NCI-H748 (cell line): ENCODE measurements around the gene TRPM3.

Experiments used
- DNase-seq: peaks from one replicate; lab custom pipeline; 2025; ENCODE audit not compliant: unreplicated experiment; lab: John Stamatoyannopoulos, UW

The TRPM3 gene

DNA sequence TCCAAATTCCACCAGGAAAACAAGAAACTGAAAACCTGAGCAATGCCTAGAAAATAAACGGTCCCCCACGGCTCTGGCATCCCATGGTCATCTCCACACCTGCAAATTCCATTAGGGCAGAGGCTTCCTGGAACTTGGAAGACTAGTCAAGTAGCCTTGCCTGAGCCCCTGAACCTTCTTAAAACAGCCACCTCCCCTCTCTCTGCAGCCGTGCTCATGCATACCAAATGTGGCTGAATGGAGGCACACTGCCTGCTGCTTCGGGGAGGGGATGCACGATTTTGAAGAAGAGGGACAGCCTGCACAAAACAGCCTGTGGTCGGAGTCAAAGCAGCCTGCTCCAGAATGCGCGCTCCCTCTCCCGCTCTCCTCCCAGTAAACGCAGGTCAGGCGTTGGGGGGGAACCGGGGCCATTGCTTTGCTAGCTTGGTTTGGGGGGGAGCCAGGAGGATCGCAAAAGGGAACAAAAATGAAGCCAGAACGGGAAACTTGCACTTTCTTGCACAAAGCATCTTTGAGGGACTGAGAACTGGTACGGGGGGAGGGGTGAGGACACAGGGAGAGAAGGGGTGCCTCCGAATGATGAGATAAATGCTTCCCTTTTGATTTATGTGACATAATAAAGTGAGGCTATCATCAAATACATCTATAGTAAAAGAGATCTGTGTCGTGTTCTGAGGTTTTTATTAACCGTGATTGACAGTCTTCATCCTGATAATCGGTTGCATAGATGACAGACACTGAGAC lies at the start of gene TRPM3:
TSS of gene TRPM3 (minus strand) at position 347 of the 747 bp plus-strand sequence. CDS start at position 80, 267 bp downstream.
- no peak for DNase-seq

- DNase-seq, result no peak
Measured at GRCh38 chr9:71168418-71168817, 47.0 kb upstream of the TRPM3 start.

DNA sequence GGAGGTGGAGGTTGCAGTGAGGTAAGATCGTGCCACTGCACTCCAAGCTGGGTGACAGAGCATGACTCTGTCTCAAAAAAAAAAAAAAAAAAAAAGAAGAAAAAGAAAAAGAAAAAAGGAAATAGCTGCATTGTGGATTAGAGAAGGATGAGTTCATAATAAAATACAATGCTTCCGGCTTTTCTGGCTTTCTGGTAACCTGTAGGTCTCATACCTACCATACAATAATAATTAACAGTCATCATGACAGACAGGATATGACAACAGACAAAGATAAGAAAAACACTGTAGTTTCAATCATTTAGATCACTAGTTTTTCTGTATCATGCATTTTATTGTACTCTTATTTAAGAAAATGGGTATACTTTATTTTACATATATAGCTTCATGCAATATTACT lies 40.7 kb upstream of the TRPM3 start:
- no peak for DNase-seq

- DNase-seq, result no peak
Measured at GRCh38 chr9:71157731-71158130, 36.3 kb upstream of the TRPM3 start.

GRCh38 chr9:71147368-71147767 lies 25.9 kb upstream of the TRPM3 start:
- no peak for DNase-seq

- no peak for DNase-seq
Measured at GRCh38 chr9:71146511-71146910, 25.1 kb upstream of the TRPM3 start.

GRCh38 chr9:71145179-71145578 lies 23.8 kb upstream of the TRPM3 start:
- DNase-seq, result no peak

DNA sequence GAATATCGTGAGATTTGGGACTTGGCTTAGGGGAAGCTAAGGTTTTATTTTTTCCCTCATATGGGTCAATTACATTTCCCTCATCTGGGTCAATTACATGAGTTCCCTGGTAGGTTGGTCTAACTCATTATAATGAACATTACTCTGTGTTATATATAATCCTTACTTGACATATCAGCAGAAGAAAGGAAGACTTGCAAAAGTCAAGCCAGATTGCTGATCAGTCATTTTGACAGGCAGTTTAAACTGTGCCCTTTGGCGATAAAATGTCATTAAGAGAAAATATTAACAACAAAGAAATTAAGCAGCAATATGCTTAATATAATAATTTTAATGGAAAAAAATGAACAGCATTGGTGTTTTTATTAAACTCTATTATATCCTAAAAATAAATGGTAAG lies 23.1 kb upstream of the TRPM3 start:
- no peak for DNase-seq

DNA sequence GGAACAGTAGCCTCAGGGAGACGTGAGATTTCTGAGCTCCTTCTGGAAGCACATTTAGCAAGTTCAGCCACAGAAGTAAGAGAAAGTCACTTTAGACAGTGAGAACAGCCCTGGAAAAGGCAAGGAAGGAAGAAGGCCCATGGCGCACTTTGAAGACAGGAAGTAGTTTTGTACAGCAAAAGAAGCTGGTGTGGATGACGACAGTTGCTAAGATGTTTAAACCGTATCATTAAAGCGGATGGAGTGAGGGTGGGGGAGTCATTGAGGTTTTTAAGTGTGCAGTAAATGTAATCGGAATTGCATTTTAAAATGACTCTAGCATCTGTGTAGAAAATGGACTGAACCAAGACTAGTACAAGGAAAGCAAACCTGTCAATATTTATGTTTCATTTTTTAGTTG lies 15.3 kb upstream of the TRPM3 start:
- DNase-seq, result no peak

DNA sequence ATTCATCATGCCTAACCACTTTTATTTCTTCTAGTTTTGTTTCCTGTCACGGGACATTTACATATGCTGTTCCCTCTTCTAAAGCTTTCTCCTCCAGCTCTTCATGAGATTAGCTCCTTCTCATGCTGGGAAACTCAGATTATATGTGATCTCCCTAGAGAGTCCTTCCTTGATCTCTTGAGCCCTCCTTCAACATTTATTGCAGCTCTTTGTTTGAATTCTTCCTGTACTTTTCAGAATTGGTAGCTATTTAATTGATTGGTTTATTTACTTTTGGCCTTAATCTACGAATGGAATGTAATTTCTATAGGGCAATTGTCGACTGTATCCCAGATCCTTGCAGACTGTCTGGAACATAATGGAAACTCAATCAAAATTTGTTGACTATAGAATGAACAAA lies 9.7 kb upstream of the TRPM3 start:
- no peak for DNase-seq

- no peak for DNase-seq
Measured at GRCh38 chr9:71130521-71130920, 9.1 kb upstream of the TRPM3 start.

GRCh38 chr9:71128796-71129195 lies 7.4 kb upstream of the TRPM3 start:
- DNase-seq, result no peak

DNA sequence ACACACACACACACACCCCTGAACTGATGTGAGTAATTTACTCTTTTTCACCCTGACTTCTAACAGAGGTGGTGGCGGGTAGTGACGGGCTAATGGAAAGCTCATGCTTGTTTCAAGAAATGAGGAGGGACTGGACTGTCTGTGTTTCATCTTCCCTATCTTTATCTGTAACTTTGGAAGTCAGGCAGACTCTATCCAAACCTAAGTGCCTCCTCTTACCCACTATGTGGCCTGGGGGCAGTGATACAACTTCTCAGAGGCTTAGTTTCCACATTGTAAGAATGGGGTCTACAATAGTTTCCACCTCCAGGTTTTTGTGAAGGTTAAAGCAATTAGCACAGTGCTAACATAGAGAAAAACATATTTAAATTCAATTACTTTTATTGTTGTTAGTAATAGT lies 5.9 kb upstream of the TRPM3 start:
- DNase-seq, result no peak

GRCh38 chr9:71122421-71122820 lies 1.0 kb upstream of the TRPM3 start:
- DNase-seq, result no peak

DNA sequence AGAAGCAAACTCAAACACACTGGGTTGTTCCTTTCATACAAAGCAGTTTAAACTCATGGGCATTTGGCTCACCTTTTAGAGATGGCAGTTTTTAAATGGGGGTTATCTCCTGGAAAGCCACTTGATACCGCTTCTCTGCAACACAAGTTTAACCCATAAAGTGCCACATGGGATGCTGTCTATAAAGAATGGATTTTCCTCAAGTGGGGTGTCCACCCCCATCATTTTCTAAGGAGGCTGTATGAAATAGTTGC lies 528 bp upstream of the TRPM3 start:
- no peak for DNase-seq

GRCh38 chr9:71120501-71121247 lies 747 bp downstream of the TRPM3 start:
- no peak for DNase-seq

- DNase-seq, result peak; percentile 6
Measured at GRCh38 chr9:71119746-71120145, 1.7 kb downstream of the TRPM3 start.

DNA sequence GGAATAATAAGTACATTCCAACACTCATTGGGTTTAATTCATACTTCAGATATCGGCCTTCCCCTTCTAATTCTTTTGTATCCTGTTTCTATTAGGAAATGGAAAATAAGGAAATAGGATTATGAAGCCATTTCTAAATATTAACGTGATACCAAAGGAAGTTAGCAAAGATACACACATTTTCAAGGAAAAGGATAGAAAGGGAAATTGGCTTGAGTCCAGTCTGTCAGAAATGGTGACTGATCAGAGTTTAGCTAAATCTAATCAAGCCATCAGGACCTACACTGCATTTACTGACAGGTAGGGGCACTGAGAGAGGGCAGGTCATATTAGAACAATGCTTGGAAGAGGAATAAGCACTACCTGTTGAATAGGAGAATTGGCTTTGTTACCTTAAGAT lies 3.1 kb downstream of the TRPM3 start:
- DNase-seq, result no peak

DNA sequence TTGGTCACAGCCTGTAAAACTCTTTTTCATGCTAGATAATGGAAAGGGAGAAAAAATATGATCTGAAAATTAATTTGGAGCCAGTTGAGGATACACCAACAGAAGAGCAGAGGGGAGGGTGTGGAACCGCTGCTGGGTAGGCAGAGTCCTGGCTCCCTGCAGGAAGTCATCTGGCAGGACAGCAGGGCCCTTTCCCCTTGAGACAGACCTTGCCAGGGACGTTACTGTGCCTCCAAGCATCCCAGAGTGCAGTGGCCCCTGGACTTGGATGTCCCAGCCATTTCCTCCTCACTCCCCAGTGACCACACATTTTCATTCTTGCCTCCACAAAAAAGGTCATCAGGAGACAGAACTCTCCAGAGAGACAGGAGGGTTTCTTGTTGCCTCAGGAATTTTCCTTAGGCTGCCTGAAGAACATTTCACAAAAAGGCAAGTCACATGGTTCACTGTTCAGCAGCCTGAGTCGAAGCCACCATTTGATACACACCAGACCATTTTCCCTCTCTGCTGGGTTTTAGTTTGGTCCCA lies 5.9 kb downstream of the TRPM3 start:
- DNase-seq, result no peak

DNA sequence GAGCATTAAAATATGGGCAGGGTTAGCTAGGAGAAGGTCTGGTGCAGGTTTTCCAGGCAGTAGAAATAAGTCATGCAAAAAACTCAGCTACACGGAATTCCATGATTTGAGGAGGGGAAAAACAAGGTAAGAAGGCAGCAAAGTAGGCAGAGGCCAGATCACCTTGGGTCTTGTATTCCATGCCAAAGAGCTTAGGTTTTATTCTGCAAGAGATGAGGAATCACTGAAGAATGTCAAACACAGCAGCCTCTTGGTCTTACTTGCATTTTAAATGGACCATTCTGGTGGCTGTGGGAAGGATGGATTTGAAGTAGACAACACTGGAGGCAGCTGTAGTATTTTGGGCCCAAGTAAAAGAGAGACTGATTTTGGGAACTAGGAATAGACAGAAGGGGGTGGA lies 8.6 kb downstream of the TRPM3 start:
- no peak for DNase-seq

DNA sequence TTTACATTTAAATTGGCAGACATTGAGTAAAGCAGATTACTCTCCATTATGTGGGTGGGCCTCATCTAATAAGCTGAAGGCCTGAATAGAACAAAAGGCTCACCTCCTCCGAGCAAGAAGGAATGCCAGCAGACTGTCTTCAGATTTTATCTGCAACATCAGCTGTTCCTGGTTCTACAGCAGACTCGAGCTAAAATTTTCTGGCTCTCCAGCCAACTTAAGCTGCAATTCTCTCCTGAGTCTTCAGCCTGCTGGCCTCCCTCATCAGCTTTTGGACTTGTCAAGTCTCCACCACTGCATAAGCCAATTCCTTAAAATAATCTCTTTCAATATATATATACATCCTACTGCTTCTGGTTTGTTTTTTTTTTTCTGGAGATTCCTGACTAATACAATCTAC lies 12.5 kb downstream of the TRPM3 start:
- DNase-seq, result no peak

DNA sequence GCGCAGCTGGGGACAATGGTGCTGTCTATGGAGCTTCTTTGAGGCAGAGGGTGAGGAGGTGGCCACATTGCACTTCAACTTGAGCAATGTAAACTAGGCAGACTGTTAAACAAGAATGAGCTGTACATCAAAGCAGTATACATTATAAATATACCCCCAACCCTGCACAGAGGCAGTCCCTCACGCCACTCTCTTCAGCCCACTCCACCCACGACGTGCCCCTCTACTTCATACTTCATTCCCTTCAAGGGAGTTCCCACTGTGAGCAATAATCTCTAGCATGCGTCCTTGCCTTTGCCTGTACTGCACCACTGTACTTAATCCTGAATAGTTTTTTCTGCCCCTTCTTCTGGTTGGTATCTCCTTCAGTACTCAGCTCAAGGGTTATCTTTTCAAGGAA lies 14.4 kb downstream of the TRPM3 start:
- DNase-seq, result no peak

GRCh38 chr9:71105192-71105591 lies 16.2 kb downstream of the TRPM3 start:
- no peak for DNase-seq
